Endodermal cell (in vitro differentiated cells): ENCODE results near the gene SUMO3. TPM values are rescaled to one million over a fixed set of nuclear protein-coding genes. Genes with fewer than 3 reads are reported as not detected.

Experiments used
- DNase-seq: peaks from one replicate; pipeline ENCODE4 v3.0.0-alpha.2; 2017
- H3K27ac ChIP-seq: 2 replicates; pipeline ENCODE4 v1.5.1; 2013; ENCODE audit warnings: mild to moderate bottlenecking, low read depth, low read length, moderate library complexity
- H3K27me3 ChIP-seq: 2 replicates; pipeline ENCODE4 v1.6.1; 2013; ENCODE audit warnings: mild to moderate bottlenecking, low read length, moderate library complexity; ENCODE audit not compliant: insufficient read depth, control insufficient read depth, poor library complexity, severe bottlenecking
- H3K36me3 ChIP-seq: 2 replicates; pipeline ENCODE4 v1.7.0; 2013; ENCODE audit warnings: mild to moderate bottlenecking, low read length, moderate library complexity; ENCODE audit not compliant: control insufficient read depth, insufficient read depth
- H3K4me1 ChIP-seq: one replicate; pipeline ENCODE4 v1.7.0; 2013; ENCODE audit warnings: low read length; ENCODE audit not compliant: control insufficient read depth, insufficient read depth
- H3K4me3 ChIP-seq: 2 replicates; pipeline ENCODE4 v1.5.1; 2013; ENCODE audit warnings: mild to moderate bottlenecking, low read length, moderate library complexity
- H3K9ac ChIP-seq: 2 replicates; pipeline ENCODE4 v1.6.1; 2013; ENCODE audit warnings: mild to moderate bottlenecking, low read length, moderate library complexity; ENCODE audit not compliant: poor library complexity, severe bottlenecking; ENCODE audit errors: extremely low read depth
- H3K9me3 ChIP-seq: 2 replicates; pipeline ENCODE4 v1.6.1; 2013; ENCODE audit warnings: mild to moderate bottlenecking, low read length, moderate library complexity; ENCODE audit not compliant: control insufficient read depth
- H3K27ac Mint-ChIP-seq: 2 replicates; pipeline ENCODE4 v1.8.0; 2020; ENCODE audit warnings: mixed read lengths
- H3K27me3 Mint-ChIP-seq: 2 replicates; pipeline ENCODE4 v1.8.0; 2021; ENCODE audit warnings: mild to moderate bottlenecking, mixed read lengths; ENCODE audit not compliant: insufficient read depth
- H3K36me3 Mint-ChIP-seq: 2 replicates; pipeline ENCODE4 v1.8.0; 2020; ENCODE audit warnings: low read depth, mixed read lengths
- H3K4me1 Mint-ChIP-seq: 2 replicates; pipeline ENCODE4 v1.8.0; 2020; ENCODE audit warnings: mixed read lengths
- H3K4me3 Mint-ChIP-seq: 2 replicates; pipeline ENCODE4 v1.8.0; 2020; ENCODE audit warnings: mild to moderate bottlenecking, moderate library complexity, mixed read lengths
- H3K9me3 Mint-ChIP-seq: 2 replicates; pipeline ENCODE4 v1.8.0; 2020; ENCODE audit warnings: mild to moderate bottlenecking, mixed read lengths
- WGBS, 2 experiments: methylation state at CpG; one replicate each; pipeline versions ENCODE4 v1.1.5 to v1.1.7; 2013; ENCODE audit warnings: missing lambda C conversion rate in 2 of 2, mixed read lengths in 1 of 2; ENCODE audit not compliant: insufficient coverage in 1 of 2, insufficient read length in 1 of 2; 5-methylcytosine and 5-hydroxymethylcytosine counted together
- total RNA-seq, 2 donors: library from RNA; stranded (reverse); fragmentation: NEBNext Ultra II Directional in 1 of 2; extraction: Animal tissue kit (Norgen Biotek cat#: 25700) in 1 of 2; gene quantifications; 2 replicates in 1 of 2; 3 replicates in 1 of 2; pipeline ENCODE4 v1.2.1, GENCODE V29; 2021
- TF ChIP-seq, protein P1 (sequence below): fragments of 200-600 bp; sonication (generic); conservative IDR thresholded peaks from 2 replicates; pipeline ENCODE4 v1.5.0; 2021; ENCODE audit warnings: antibody characterized with exemption, mild to moderate bottlenecking

SUMO3 gene
- total RNA-seq, 2 donors from 2014 or later: 79.5 to 96.4 TPM

DNA sequence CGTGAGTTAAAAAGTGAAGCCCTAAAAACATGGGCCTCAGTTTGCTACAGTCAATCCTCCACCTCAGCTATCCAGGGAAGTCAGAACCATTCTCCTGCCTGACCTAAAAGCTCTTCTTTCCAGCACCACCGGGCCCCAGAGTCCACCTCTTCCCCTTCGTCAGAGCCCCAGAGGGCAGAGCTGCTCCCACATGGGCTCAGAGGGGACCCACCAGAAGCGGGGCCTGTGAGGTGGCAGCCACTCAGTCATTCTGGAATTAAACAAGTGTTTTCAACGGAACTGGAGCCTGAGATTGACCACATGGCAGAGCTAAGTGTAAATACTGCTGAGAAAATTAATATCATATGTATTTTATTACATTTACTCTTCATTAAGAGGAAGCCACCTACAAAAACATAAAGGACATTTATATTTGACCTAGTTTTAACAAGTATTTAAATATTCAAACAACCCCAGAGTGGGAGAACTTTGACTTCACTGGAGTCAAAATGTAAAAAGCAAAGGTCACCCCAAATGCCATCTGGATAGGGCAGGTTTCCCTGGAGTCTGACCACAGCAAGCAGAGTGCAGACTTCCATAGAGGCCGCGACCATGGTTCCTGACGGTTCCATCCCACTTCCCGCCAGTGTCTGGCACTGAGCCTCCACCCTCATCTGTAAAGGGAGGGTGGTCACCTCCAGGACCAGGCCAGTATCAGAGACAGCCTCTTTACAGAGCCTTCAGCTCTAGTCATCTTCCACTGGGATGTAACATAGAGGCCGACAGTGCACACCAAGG, 1.8 kb downstream of the SUMO3 start:
- H3K36me3 ChIP-seq: peaks cover 12% of the 10 kb centered on the region
- DNase-seq: peak; percentile 45
- WGBS, 2 experiments: 93% methylated on average over 8 to 10 of the region's 10 CpGs
- peaks cover 18% of the 10 kb centered on the region for H3K4me1 Mint-ChIP-seq
- H3K4me3 ChIP-seq: no peak overlapping the region
- H3K9me3 Mint-ChIP-seq: peaks cover 22% of the 10 kb centered on the region
- TF ChIP-seq, protein P1, sequence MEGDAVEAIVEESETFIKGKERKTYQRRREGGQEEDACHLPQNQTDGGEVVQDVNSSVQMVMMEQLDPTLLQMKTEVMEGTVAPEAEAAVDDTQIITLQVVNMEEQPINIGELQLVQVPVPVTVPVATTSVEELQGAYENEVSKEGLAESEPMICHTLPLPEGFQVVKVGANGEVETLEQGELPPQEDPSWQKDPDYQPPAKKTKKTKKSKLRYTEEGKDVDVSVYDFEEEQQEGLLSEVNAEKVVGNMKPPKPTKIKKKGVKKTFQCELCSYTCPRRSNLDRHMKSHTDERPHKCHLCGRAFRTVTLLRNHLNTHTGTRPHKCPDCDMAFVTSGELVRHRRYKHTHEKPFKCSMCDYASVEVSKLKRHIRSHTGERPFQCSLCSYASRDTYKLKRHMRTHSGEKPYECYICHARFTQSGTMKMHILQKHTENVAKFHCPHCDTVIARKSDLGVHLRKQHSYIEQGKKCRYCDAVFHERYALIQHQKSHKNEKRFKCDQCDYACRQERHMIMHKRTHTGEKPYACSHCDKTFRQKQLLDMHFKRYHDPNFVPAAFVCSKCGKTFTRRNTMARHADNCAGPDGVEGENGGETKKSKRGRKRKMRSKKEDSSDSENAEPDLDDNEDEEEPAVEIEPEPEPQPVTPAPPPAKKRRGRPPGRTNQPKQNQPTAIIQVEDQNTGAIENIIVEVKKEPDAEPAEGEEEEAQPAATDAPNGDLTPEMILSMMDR: no peak
- H3K36me3 Mint-ChIP-seq: peaks cover 18% of the 10 kb centered on the region
- H3K4me3 Mint-ChIP-seq: peak overlapping the region; percentile 59
- no peak overlapping the region for H3K27ac ChIP-seq
- H3K4me1 ChIP-seq: no peaks in the 10 kb centered on the region
- peaks cover 19% of the 10 kb centered on the region for H3K27me3 Mint-ChIP-seq
- H3K27ac Mint-ChIP-seq: no peak overlapping the region
- H3K27me3 ChIP-seq: no peaks in the 10 kb centered on the region
- H3K9ac ChIP-seq: no peak overlapping the region
- peaks cover 18% of the 10 kb centered on the region for H3K9me3 ChIP-seq

DNA sequence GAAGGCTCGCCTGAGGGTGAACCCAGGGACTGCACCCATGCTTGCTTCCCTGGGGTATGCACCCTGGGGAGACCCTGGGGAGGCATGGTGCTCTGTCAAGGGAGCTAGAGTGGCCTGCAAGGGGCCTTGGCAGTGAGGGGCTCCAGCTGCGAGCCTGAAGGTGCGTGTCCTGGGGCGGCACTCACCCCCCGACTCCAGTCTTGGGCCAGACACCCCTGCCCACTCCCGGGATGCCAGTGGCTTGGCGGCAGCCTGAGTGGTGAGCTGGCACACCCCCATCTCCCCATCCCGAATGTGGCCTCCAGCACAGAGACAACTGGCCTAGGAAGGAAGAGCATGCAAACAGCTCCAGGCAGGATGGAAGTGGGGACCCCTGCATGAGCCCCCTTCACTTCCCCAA, 2.6 kb downstream of the SUMO3 start:
- no peak overlapping the region for H3K27ac Mint-ChIP-seq
- H3K27ac ChIP-seq: no peak overlapping the region
- H3K9ac ChIP-seq: no peak overlapping the region
- peaks cover 15% of the 10 kb centered on the region for H3K9me3 Mint-ChIP-seq
- no peaks in the 10 kb centered on the region for H3K4me1 ChIP-seq
- no peak overlapping the region for H3K4me3 ChIP-seq
- WGBS, 2 experiments: 97 to 100% methylated on average over 6 to 8 of the region's 8 CpGs
- H3K9me3 ChIP-seq: peaks cover 15% of the 10 kb centered on the region
- peak; percentile 47 for DNase-seq
- TF ChIP-seq, protein P1: no peak
- H3K27me3 Mint-ChIP-seq: peaks cover 13% of the 10 kb centered on the region
- peaks cover 18% of the 10 kb centered on the region for H3K4me1 Mint-ChIP-seq
- H3K27me3 ChIP-seq: no peaks in the 10 kb centered on the region
- H3K36me3 Mint-ChIP-seq: peaks cover 21% of the 10 kb centered on the region
- peaks cover 20% of the 10 kb centered on the region for H3K36me3 ChIP-seq
- no peak overlapping the region for H3K4me3 Mint-ChIP-seq

DNA sequence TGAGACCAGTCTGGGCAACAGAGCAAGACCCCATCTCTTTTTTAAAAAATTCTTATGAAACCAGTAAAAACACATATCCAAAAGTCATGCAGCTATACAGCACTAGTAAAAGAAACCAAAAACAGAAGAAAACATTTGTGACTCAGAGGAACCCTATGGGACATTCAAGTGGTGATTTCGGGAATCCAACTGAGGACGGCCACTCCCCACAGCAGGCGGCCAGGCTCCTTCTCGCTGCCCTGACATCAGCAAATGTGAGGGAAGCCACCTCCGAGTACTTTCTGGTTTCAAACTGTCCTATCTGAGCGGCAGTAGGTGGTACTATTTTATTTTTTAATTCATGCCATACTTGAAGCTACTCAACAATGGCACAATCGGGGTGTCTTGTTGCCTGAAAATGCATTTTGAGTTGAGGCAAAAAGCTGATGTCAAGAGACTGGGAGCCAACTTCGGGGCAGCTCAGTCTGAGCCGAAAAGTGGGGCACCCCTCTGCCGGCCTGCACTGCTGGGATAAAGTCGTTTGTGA, 3.3 kb downstream of the SUMO3 start:
- peaks cover 26% of the 10 kb centered on the region for H3K36me3 ChIP-seq
- H3K27ac Mint-ChIP-seq: no peak overlapping the region

More for the DNA sequence above, 3.3 kb downstream of the SUMO3 start:
- Mint-ChIP-seq H3K4me3 (no peak overlapping the region), H3K27me3 (peaks cover 7% of the 10 kb centered on the region), H3K4me1 (peaks cover 18% of the 10 kb centered on the region), H3K36me3 (peaks cover 22% of the 10 kb centered on the region), H3K9me3 (peaks cover 8% of the 10 kb centered on the region)
- Histone ChIP-seq H3K4me1 (no peaks in the 10 kb centered on the region), H3K9me3 (peaks cover 9% of the 10 kb centered on the region), H3K9ac (no peak overlapping the region), H3K27me3 (no peaks in the 10 kb centered on the region), H3K4me3 (no peak overlapping the region), H3K27ac (no peak overlapping the region)
- TF ChIP-seq, protein P1: no peak
- WGBS, 2 experiments: 86 to 89% methylated on average over 9 to 11 of the region's 11 CpGs
- no peak for DNase-seq
